Bronchial epithelial cell (primary cell): Measurements from ENCODE around the gene TPT1. TPM values are rescaled to one million over a fixed set of nuclear protein-coding genes. Genes with fewer than 3 reads are reported as not detected.

Experiments
- DNase-seq: peaks from one replicate; pipeline ENCODE4 v3.0.0-alpha.2; 2010; ENCODE audit warnings: low read depth
- FAIRE-seq: peaks from 2 replicates; lab custom pipeline; 2011; peaks lifted over from hg19 to GRCh38; lab: Jason Lieb, UNC
- H3K27me3 ChIP-seq: 2 replicates; pipeline ENCODE4 v1.5.1; 2011; ENCODE audit warnings: low read length; ENCODE audit not compliant: control insufficient read depth, insufficient read depth
- H3K36me3 ChIP-seq: 2 replicates; pipeline ENCODE4 v1.5.1; 2011; ENCODE audit warnings: low read length; ENCODE audit not compliant: control insufficient read depth, insufficient read depth
- H3K4me3 ChIP-seq: 2 replicates; pipeline ENCODE4 v1.5.1; 2011; ENCODE audit warnings: mild to moderate bottlenecking, low read depth, low read length, control low read depth
- total RNA-seq: library from RNA; depleted of rRNA; stranded (reverse); fragments of >200 nt; gene quantifications from 2 replicates; pipeline ENCODE4 v1.2.1, GENCODE V29; 2014
- TF ChIP-seq, protein P1 (sequence below): IDR thresholded peaks from 2 replicates; pipeline ENCODE4 v1.5.1; 2011; ENCODE audit warnings: mild to moderate bottlenecking, moderate library complexity, low read length, control low read depth, inconsistent platforms; ENCODE audit not compliant: insufficient read depth, severe bottlenecking

TPT1 gene
- total RNA-seq, 1 donor from 2014 or later: 7,903 TPM

DNA sequence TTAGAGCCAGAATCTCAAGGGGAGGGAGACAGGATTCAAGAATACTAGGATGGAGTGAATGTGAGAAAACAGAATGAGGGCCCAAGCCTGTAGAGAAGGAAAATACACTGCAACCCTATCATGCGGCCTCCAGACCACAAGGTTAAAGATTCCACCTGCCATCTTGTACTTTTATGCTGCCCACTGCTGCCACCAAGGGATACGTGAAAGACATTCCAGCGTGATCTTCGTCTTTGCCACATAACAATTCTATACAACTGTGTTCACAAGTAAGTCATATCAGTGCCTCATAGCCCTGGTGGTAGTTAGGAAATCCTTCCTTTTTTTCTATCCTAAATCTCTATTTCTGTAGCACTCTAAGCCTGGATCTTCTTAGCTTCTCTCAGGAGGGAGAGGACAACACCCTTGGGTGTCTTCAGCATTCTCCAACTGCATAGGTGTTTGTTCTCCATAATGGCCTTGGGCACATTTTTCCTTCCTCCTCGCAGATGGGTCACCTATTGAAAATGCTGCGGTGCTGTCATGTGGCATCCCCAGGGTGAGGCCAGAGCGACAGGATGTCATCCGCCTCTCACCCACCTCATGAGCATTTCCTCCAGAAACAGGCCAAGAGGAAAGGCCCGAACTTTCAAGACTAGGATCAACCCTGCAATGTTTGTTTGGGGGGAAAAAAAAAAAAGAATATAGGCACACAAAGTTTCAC lies 13.6 kb downstream of the TPT1 start:
- Histone ChIP-seq H3K27me3 (no peaks in the 10 kb centered on the region), H3K36me3 (no peaks in the 10 kb centered on the region), H3K4me3 (no peak overlapping the region)
- FAIRE-seq (no peak), DNase-seq (no peak)
- TF ChIP-seq, protein P1, sequence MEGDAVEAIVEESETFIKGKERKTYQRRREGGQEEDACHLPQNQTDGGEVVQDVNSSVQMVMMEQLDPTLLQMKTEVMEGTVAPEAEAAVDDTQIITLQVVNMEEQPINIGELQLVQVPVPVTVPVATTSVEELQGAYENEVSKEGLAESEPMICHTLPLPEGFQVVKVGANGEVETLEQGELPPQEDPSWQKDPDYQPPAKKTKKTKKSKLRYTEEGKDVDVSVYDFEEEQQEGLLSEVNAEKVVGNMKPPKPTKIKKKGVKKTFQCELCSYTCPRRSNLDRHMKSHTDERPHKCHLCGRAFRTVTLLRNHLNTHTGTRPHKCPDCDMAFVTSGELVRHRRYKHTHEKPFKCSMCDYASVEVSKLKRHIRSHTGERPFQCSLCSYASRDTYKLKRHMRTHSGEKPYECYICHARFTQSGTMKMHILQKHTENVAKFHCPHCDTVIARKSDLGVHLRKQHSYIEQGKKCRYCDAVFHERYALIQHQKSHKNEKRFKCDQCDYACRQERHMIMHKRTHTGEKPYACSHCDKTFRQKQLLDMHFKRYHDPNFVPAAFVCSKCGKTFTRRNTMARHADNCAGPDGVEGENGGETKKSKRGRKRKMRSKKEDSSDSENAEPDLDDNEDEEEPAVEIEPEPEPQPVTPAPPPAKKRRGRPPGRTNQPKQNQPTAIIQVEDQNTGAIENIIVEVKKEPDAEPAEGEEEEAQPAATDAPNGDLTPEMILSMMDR: no peak

DNA sequence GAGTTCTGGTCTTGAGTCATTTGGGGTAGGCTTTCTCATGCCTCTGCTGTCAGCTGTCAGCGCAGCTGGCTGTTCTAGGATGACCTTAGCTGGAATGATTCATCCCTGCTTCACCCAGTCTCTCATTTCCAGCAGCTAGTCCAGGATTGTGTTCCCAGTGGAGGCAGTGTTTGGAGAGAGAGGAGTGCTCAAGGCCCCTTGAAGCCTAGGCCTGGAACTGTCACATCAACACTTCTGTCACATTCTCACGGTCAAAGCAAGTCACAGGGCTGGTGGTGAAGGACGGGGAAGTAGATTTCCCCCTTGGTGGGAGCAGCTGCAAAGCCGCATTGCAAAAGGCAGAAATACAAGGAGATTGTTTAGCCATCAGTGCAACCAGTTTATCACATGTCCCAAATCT lies 15.2 kb downstream of the TPT1 start:
- TF ChIP-seq, protein P1: no peak
- H3K27me3 ChIP-seq: no peaks in the 10 kb centered on the region
- no peak overlapping the region for H3K4me3 ChIP-seq
- no peak for FAIRE-seq
- peak; percentile 93 for DNase-seq
- H3K36me3 ChIP-seq: no peaks in the 10 kb centered on the region

DNA sequence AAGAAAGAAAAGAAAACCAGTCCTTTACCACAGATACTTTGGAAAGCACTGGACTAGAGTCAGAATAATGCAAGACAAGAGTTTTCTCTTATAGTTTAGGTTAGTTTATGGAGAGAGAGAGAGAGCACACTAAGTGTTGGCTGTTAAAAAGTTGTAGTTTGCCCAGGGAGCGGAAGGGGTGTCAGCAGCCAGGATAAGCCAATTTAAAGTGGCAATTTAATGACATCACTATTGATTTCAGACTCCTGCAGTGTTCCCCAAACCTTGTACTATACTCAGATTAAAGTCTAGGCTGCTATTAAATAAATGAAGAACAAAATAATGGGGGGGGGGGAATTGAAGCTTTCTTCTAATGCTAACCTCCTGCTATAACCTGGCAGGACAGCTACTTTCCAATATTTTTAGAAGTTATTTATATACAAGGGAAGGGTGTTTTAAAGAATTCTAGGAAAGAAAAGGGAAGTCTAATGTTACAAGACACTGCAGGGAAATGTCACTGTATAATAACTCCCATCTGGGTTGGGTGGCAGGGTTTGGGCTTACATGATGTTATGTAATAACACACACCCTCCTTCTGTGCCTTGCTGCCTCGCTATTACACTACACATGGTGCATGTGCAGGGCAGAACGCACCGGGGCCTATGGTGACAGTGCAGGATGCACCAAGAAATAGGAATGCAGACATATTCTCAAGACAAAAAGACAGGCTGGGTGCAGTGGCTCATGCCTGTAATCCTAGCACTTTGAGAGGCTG lies 19.9 kb downstream of the TPT1 start:
- no peak overlapping the region for H3K4me3 ChIP-seq
- H3K27me3 ChIP-seq: no peaks in the 10 kb centered on the region
- FAIRE-seq: no peak
- DNase-seq: no peak
- no peaks in the 10 kb centered on the region for H3K36me3 ChIP-seq
- TF ChIP-seq, protein P1: no peak

GRCh38 chr13:45316996-45317395 lies 24.0 kb downstream of the TPT1 start:
- no peaks in the 10 kb centered on the region for H3K27me3 ChIP-seq
- no peak for DNase-seq
- no peak overlapping the region for H3K4me3 ChIP-seq
- TF ChIP-seq, protein P1: no peak
- H3K36me3 ChIP-seq: no peaks in the 10 kb centered on the region
- no peak for FAIRE-seq

GRCh38 chr13:45316338-45316737 lies 24.6 kb downstream of the TPT1 start:
- DNase-seq (no peak), FAIRE-seq (no peak)
- Histone ChIP-seq H3K36me3 (no peaks in the 10 kb centered on the region), H3K27me3 (no peaks in the 10 kb centered on the region), H3K4me3 (no peak overlapping the region)
- TF ChIP-seq, protein P1: no peak
